Activated B cell treated with CpG ODN at 0.5 μM for 24 hours (primary cell): ENCODE measurements around the gene KRTAP10-12. TPM values are rescaled to one million over a fixed set of nuclear protein-coding genes. Genes with fewer than 3 reads are reported as not detected.

Source experiments
- ATAC-seq: fragments of 200-7000 bp; cut with Tn5 transposase; one replicate; pipeline ENCODE4 v1.10.0; 2021; ENCODE audit warnings: low read depth, mild to moderate bottlenecking, moderate library complexity
- CTCF ChIA-PET: fragments of 350-600 bp; sonication (Branson Sonifier 250); formaldehyde crosslinking; loops from one replicate; lab custom pipeline; 2021; ENCODE audit warnings: antibody characterized with exemption; lab: Charles Lee
- POLR2A ChIA-PET: fragments of 350-600 bp; sonication (Branson Sonifier 250); formaldehyde crosslinking; loops from one replicate; lab custom pipeline; 2021; ENCODE audit warnings: antibody characterized with exemption; lab: Charles Lee
- DNase-seq: peaks from one replicate; pipeline ENCODE4 v3.0.0; 2022
- H3K27ac Mint-ChIP-seq: one replicate; pipeline ENCODE4 v1.8.0; 2020; ENCODE audit warnings: mixed read lengths
- H3K27me3 Mint-ChIP-seq: one replicate; pipeline ENCODE4 v1.8.0; 2021; ENCODE audit warnings: mixed read lengths
- H3K36me3 Mint-ChIP-seq: one replicate; pipeline ENCODE4 v1.8.0; 2021; ENCODE audit warnings: low read depth, mixed read lengths
- H3K4me1 Mint-ChIP-seq: one replicate; pipeline ENCODE4 v1.8.0; 2021; ENCODE audit warnings: mixed read lengths
- H3K4me3 Mint-ChIP-seq: one replicate; pipeline ENCODE4 v1.8.0; 2020; ENCODE audit warnings: mild to moderate bottlenecking, mixed read lengths
- H3K9me3 Mint-ChIP-seq: one replicate; pipeline ENCODE4 v1.8.0; 2020; ENCODE audit warnings: mixed read lengths
- CTCF ChIP-seq: fragments of 200-600 bp; IDR thresholded peaks from one replicate; pipeline ENCODE4 v1.8.0; 2022; ENCODE audit warnings: antibody characterized with exemption, mild to moderate bottlenecking
- intact Hi-C: fragments of 100-400 bp; cut with micrococcal nuclease; formaldehyde crosslinking; loops from one replicate; pipeline ENCODE4 v1.15.1; 2024
- total RNA-seq: library from RNA; stranded (reverse); gene quantifications from 2 replicates; pipeline ENCODE4 v1.2.3, GENCODE V29; 2022

KRTAP10-12 gene
- total RNA-seq, 1 donor from 2014 or later = not detected

DNA sequence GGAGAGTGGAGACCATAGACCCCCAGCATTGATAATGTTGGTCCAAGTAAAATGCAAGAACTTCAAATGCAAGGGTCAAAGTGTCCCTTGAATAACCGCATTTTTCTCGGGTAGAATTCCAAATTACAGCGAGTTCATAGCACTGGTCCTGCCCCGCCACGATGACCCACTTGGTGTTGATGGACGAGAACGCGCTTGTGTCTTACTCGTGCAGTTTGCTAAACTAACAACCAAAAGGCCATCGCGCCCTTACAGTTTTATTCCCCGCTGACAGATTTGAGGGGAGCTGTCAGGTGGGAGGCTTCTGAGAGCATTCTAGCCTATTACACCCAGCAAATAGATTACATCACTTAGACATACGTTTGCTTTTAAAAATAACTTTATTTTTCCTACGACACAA lies 31.7 kb downstream of the KRTAP10-12 start:
- ChIA-PET CTCF (no interaction called here), POLR2A (no interaction called here)
- ATAC-seq (no peak), DNase-seq (no peak)
- intact Hi-C loops = no loop called here
- no peak overlapping the region for H3K4me3 Mint-ChIP-seq
- H3K36me3 Mint-ChIP-seq = no peaks in the 10 kb centered on the region
- H3K9me3 Mint-ChIP-seq = no peaks in the 10 kb centered on the region
- peaks cover 38% of the 10 kb centered on the region for H3K27me3 Mint-ChIP-seq
- TF ChIP-seq CTCF = no peak
- no peak overlapping the region for H3K27ac Mint-ChIP-seq
- no peaks in the 10 kb centered on the region for H3K4me1 Mint-ChIP-seq

GRCh38 chr21:44729336-44730027 lies 32.5 kb downstream of the KRTAP10-12 start:
- ChIA-PET CTCF (no interaction called here), POLR2A (no interaction called here)
- Mint-ChIP-seq H3K36me3 (no peaks in the 10 kb centered on the region), H3K27me3 (peaks cover 34% of the 10 kb centered on the region), H3K9me3 (no peaks in the 10 kb centered on the region), H3K4me3 (no peak overlapping the region), H3K4me1 (no peaks in the 10 kb centered on the region), H3K27ac (no peak overlapping the region)
- no peak for TF ChIP-seq CTCF
- ATAC-seq (no peak), DNase-seq (no peak)
- intact Hi-C loops = no loop called here

- TF ChIP-seq CTCF = no peak
- DNase-seq (no peak), ATAC-seq (no peak)
- ChIA-PET POLR2A (no interaction called here), CTCF (no interaction called here)
- H3K27ac Mint-ChIP-seq = no peak overlapping the region
- no peaks in the 10 kb centered on the region for H3K36me3 Mint-ChIP-seq
- no peaks in the 10 kb centered on the region for H3K9me3 Mint-ChIP-seq
- no peak overlapping the region for H3K4me3 Mint-ChIP-seq
- H3K27me3 Mint-ChIP-seq = peaks cover 30% of the 10 kb centered on the region
- intact Hi-C loops = no loop called here
- no peaks in the 10 kb centered on the region for H3K4me1 Mint-ChIP-seq
Measured at GRCh38 chr21:44730028-44730395, 33.0 kb downstream of the KRTAP10-12 start.

- ChIA-PET CTCF (no interaction called here), POLR2A (no interaction called here)
- Mint-ChIP-seq H3K27ac (no peak overlapping the region), H3K9me3 (no peaks in the 10 kb centered on the region), H3K27me3 (peaks cover 26% of the 10 kb centered on the region), H3K36me3 (no peaks in the 10 kb centered on the region), H3K4me3 (no peak overlapping the region), H3K4me1 (no peaks in the 10 kb centered on the region)
- DNase-seq (no peak), ATAC-seq (no peak)
- intact Hi-C loops = no loop called here
- TF ChIP-seq CTCF = no peak
Measured at GRCh38 chr21:44730951-44731579, 34.1 kb downstream of the KRTAP10-12 start.

GRCh38 chr21:44732263-44732662 lies 35.3 kb downstream of the KRTAP10-12 start:
- Mint-ChIP-seq H3K27ac (no peak overlapping the region), H3K4me1 (no peaks in the 10 kb centered on the region), H3K9me3 (no peaks in the 10 kb centered on the region), H3K36me3 (no peaks in the 10 kb centered on the region), H3K27me3 (peaks cover 20% of the 10 kb centered on the region), H3K4me3 (no peak overlapping the region)
- POLR2A ChIA-PET = no interaction called here
- no peak for DNase-seq
- no peak for ATAC-seq
- TF ChIP-seq CTCF = no peak
- CTCF ChIA-PET = no interaction called here
- intact Hi-C loops = no loop called here
